Activated CD4-positive, CD25-positive, alpha-beta regulatory T cell treated with anti-CD3 and anti-CD28 coated beads, Interleukin-2, amount 50 U/mL, for 24 hours (primary cell): Measurements from ENCODE around the gene RNASE9.
"Not testable (repeated sequence)": the region's sequence is repeated elsewhere in the genome, so short reads cannot be mapped to it uniquely, and the experiment has no call there.

ENCODE experiments used
- ATAC-seq, 2 donors: fragments of 150-1000 bp; cut with Tn5 transposase; one replicate each; pipeline ENCODE4 v1.10.0; 2021; ENCODE audit warnings: mild to moderate bottlenecking in 1 of 2, moderate library complexity in 1 of 2

Gene RNASE9

GRCh38 chr14:20560961-20561360 is at the start of gene RNASE9:
Gene RNASE9 (minus strand): TSS chr14:20561047.
- no peak for ATAC-seq

GRCh38 chr14:20610002-20610765 is 49.3 kb upstream of the RNASE9 start:
- ATAC-seq, result peak; percentile 7 to 12

GRCh38 chr14:20609215-20610001 is 48.6 kb upstream of the RNASE9 start:
- ATAC-seq, result peak; percentile 4 to 8

- no peak for ATAC-seq
These were observed 47.7 kb upstream of the RNASE9 start for GRCh38 chr14:20608383-20609110.

GRCh38 chr14:20607617-20608016 is 46.8 kb upstream of the RNASE9 start:
- ATAC-seq, result no peak

- no peak for ATAC-seq
These were observed 46.0 kb upstream of the RNASE9 start for GRCh38 chr14:20606902-20607242.

GRCh38 chr14:20606190-20606901 is 45.5 kb upstream of the RNASE9 start:
- no peak for ATAC-seq

GRCh38 chr14:20603813-20604690 is 43.2 kb upstream of the RNASE9 start:
- ATAC-seq, result no peak

GRCh38 chr14:20602583-20602982 is 41.7 kb upstream of the RNASE9 start:
- no peak for ATAC-seq

GRCh38 chr14:20601522-20601921 is 40.7 kb upstream of the RNASE9 start:
- ATAC-seq, result no peak

GRCh38 chr14:20597108-20597507 is 36.3 kb upstream of the RNASE9 start:
- ATAC-seq, result no peak

GRCh38 chr14:20595726-20596125 is 34.9 kb upstream of the RNASE9 start:
- not testable (repeated sequence) for ATAC-seq

- no peak for ATAC-seq
These were observed 31.7 kb upstream of the RNASE9 start for GRCh38 chr14:20592574-20592973.

GRCh38 chr14:20591235-20591634 is 30.4 kb upstream of the RNASE9 start, which contains the start of gene RNASE12:
Gene RNASE12 (minus strand): TSS chr14:20591376. CDS start chr14:20590723, 653 bp downstream.
- no peak for ATAC-seq

- ATAC-seq, result peak; percentile 13 to 27
These were observed 26.8 kb upstream of the RNASE9 start, which contains the start of gene RNASE11 for GRCh38 chr14:20587489-20588154. Gene RNASE11 (minus strand): TSS chr14:20588001.

GRCh38 chr14:20583908-20584307 is 23.1 kb upstream of the RNASE9 start:
- ATAC-seq, result no peak

GRCh38 chr14:20583142-20583541 is 22.3 kb upstream of the RNASE9 start:
- ATAC-seq, result no peak

- ATAC-seq, result no peak
These were observed 19.4 kb upstream of the RNASE9 start for GRCh38 chr14:20580242-20580641.

- peak in 1 of 2 donors; percentile 17 for ATAC-seq
These were observed 18.1 kb upstream of the RNASE9 start for GRCh38 chr14:20578784-20579502.

GRCh38 chr14:20578325-20578724 is 17.5 kb upstream of the RNASE9 start:
- no peak for ATAC-seq
